Activated naive CD8-positive, alpha-beta T cell (primary cell): ENCODE data around the gene TMEM14B.
"Not testable (repeated sequence)": the region's sequence is repeated elsewhere in the genome, so short reads cannot be mapped to it uniquely, and the experiment has no call there.

Source experiments
- H3K27ac Mint-ChIP-seq: one replicate; pipeline ENCODE4 v1.8.0; 2021; ENCODE audit warnings: mixed read lengths
- H3K27me3 Mint-ChIP-seq: one replicate; pipeline ENCODE4 v1.8.0; 2021; ENCODE audit warnings: mixed read lengths
- H3K36me3 Mint-ChIP-seq: one replicate; pipeline ENCODE4 v1.8.0; 2021; ENCODE audit warnings: mixed read lengths
- H3K4me1 Mint-ChIP-seq: one replicate; pipeline ENCODE4 v1.8.0; 2021; ENCODE audit warnings: low read depth, mixed read lengths
- H3K4me3 Mint-ChIP-seq: one replicate; pipeline ENCODE4 v1.8.0; 2021; ENCODE audit warnings: mild to moderate bottlenecking, mixed read lengths
- H3K9me3 Mint-ChIP-seq: one replicate; pipeline ENCODE4 v1.8.0; 2021; ENCODE audit warnings: low read depth, mixed read lengths

The TMEM14B gene

GRCh38 chr6:10733151-10733715 is 14.4 kb upstream of the TMEM14B start:
- no peaks in the 10 kb centered on the region for H3K4me1 Mint-ChIP-seq
- no peak overlapping the region for H3K27ac Mint-ChIP-seq
- no peaks in the 10 kb centered on the region for H3K9me3 Mint-ChIP-seq
- no peak overlapping the region for H3K4me3 Mint-ChIP-seq
- no peaks in the 10 kb centered on the region for H3K27me3 Mint-ChIP-seq
- peaks cover 5% of the 10 kb centered on the region for H3K36me3 Mint-ChIP-seq

DNA sequence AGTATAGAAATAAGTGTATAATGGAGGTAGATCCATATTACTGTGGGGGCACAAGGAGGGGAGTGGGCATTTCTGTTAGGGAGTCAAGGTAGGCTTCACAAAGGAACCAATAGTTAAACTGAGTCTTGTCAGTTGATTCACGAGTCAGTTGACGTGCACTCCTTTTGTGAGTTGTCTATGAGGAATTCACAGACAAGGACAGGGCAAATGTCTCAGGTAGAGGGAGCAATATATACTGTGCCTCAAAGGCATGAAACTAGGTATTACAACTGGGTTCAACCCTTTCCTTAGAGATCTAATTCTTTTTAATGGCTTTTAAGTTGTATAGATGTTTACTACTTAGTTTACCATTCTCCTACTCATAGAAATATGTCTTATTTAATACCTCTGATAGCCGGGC is 13.7 kb upstream of the TMEM14B start:
- Mint-ChIP-seq H3K36me3 (peaks cover 5% of the 10 kb centered on the region), H3K27me3 (no peaks in the 10 kb centered on the region), H3K4me3 (no peak overlapping the region), H3K27ac (no peak overlapping the region), H3K9me3 (no peaks in the 10 kb centered on the region), H3K4me1 (no peaks in the 10 kb centered on the region)

- no peak overlapping the region for H3K27ac Mint-ChIP-seq
- no peaks in the 10 kb centered on the region for H3K4me1 Mint-ChIP-seq
- H3K4me3 Mint-ChIP-seq, result no peak overlapping the region
- H3K9me3 Mint-ChIP-seq, result no peaks in the 10 kb centered on the region
- peaks cover 5% of the 10 kb centered on the region for H3K36me3 Mint-ChIP-seq
- H3K27me3 Mint-ChIP-seq, result no peaks in the 10 kb centered on the region
Observed at GRCh38 chr6:10736731-10737130, 10.9 kb upstream of the TMEM14B start.

DNA sequence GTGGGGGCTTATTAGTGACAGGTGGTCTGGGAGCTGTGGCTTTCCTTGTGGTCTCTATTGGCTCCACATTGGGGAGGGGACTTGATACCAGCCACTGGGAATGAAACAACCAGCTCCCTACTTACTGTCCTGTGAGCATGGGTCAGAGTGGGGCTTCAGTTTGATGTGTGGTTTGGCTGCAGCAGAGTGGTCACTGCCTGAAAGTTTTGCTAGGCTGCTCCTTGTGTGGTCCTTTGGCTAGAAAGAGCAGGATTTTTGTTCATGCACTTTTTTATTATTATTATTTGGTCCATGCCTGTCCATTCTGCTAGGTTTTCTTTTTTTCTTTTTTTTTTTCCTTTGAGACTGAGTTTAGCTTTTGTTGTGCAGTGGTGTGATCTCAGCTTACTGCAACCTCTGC is 7.5 kb upstream of the TMEM14B start:
- H3K36me3 Mint-ChIP-seq, result no peaks in the 10 kb centered on the region
- H3K4me1 Mint-ChIP-seq, result no peaks in the 10 kb centered on the region
- no peak overlapping the region for H3K4me3 Mint-ChIP-seq
- H3K27ac Mint-ChIP-seq, result no peak overlapping the region
- no peaks in the 10 kb centered on the region for H3K9me3 Mint-ChIP-seq
- H3K27me3 Mint-ChIP-seq, result no peaks in the 10 kb centered on the region

DNA sequence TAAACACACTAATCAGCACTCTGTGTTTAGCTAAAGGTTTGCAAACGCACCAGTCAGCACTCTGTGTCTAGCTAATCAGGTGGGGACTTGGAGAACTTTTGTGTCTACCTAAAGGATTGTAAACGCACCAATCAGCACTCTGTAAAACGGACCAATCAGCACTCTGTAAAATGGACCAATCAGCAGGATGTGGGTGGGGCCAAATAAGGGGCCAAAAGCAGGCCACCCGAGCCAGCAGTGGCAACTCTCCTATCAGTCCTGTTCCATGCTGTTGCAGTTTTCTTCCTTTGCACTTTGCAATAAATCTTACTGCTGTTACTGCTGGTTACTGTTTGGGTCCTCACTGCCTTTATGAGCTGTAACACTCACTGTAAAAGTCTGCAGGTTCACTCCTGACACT is 6.0 kb upstream of the TMEM14B start:
- H3K9me3 Mint-ChIP-seq, H3K4me3 Mint-ChIP-seq, H3K27ac Mint-ChIP-seq, H3K4me1 Mint-ChIP-seq, H3K27me3 Mint-ChIP-seq, H3K36me3 Mint-ChIP-seq: not testable (repeated sequence)

GRCh38 chr6:10742251-10742650 is 5.4 kb upstream of the TMEM14B start:
- Mint-ChIP-seq H3K27ac (no peak overlapping the region), H3K36me3 (no peaks in the 10 kb centered on the region), H3K4me1 (peaks cover 13% of the 10 kb centered on the region), H3K4me3 (no peak overlapping the region), H3K9me3 (no peaks in the 10 kb centered on the region), H3K27me3 (no peaks in the 10 kb centered on the region)

DNA sequence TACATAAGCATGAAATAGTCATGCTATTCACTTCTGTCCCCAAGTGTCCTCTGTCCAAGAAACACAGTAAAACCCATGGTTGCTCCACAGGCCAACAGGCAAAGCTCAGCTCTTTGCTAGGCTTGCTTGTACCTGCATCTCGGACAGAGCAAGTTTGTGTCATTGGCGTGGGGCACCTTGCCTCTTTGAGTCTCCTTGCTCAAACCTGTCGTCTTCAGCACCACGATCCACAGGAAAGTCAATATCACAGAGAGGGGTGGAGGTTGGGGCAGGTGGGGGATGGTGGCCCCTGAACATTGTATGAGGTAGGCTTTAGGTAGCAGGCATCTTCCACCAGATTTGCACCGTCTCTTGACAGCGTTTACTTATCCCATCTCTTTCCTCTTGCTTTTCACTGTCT is 4.1 kb upstream of the TMEM14B start:
- no peaks in the 10 kb centered on the region for H3K9me3 Mint-ChIP-seq

DNA sequence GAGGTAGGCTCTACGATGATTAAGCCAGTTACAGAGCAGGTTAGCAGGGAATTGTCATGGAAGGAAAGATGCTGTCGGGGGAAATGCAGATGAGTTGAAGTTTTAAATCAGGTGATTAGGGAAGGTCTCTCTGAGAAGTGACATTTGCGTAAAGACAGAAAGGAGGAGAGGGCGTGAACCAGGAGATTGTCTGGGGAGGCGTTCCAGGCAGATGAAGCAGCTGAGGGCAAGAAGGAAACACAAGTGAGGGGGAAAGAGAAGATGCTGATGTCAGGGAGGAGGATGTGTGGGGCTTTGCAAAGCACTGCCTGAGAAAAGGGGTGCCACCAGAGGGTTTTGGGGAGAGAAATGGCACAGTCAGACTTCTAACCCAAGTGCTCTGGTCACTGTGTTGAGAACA is 2.5 kb upstream of the TMEM14B start:
- Mint-ChIP-seq H3K27me3 (no peaks in the 10 kb centered on the region), H3K4me3 (no peak overlapping the region), H3K36me3 (peaks cover 2% of the 10 kb centered on the region), H3K9me3 (no peaks in the 10 kb centered on the region), H3K27ac (no peak overlapping the region), H3K4me1 (peaks cover 31% of the 10 kb centered on the region)

More for the DNA sequence above, 4.1 kb upstream of the TMEM14B start:
- Mint-ChIP-seq H3K27me3 (no peaks in the 10 kb centered on the region), H3K4me1 (peaks cover 15% of the 10 kb centered on the region), H3K4me3 (no peak overlapping the region), H3K27ac (no peak overlapping the region), H3K36me3 (no peaks in the 10 kb centered on the region)

DNA sequence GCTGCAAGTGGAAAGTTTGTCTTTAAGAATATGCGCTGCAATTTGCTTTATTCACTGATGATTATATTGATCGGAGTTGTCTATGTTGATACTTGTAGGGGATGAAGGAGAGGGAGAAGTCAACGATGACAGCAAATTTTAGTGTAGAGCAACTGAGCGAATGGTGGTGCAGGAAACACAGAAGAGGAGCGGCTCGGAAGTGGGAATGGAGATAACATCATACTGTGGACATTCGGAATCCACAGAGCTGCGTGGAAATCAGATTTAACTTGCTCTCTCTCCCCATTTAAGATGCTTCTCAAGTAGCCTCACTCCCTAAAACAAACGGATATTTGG is 722 bp upstream of the TMEM14B start:
- H3K27me3 Mint-ChIP-seq, result no peaks in the 10 kb centered on the region
- peaks cover 45% of the 10 kb centered on the region for H3K4me1 Mint-ChIP-seq
- H3K36me3 Mint-ChIP-seq, result peaks cover 2% of the 10 kb centered on the region
- no peaks in the 10 kb centered on the region for H3K9me3 Mint-ChIP-seq
- H3K27ac Mint-ChIP-seq, result peak overlapping the region; percentile 91
- peak overlapping the region; percentile 93 for H3K4me3 Mint-ChIP-seq

DNA sequence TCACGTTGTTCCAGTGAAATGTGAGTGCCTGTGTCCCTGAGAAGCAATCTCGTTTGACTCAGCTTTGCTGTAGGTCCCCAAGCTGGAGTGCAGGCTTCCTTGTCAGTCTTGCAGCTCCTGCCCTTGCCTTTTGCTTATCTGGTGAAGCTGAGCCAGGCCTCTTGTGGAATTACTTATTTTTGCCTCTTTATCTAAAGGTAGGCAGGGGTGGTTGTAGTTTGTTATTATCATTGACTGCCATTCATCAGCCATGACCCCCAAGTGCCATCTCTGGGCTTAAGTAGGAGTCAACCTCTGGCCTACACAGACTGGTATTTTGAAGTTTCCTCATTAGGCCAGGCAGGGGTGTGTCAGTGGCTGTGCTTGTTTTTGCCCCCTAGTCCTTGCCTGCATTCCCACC is 2.1 kb downstream of the TMEM14B start:
- H3K4me3 Mint-ChIP-seq, result peak overlapping the region; percentile 93
- H3K4me1 Mint-ChIP-seq, result peaks cover 59% of the 10 kb centered on the region
- peaks cover 13% of the 10 kb centered on the region for H3K36me3 Mint-ChIP-seq
- no peaks in the 10 kb centered on the region for H3K27me3 Mint-ChIP-seq
- no peaks in the 10 kb centered on the region for H3K9me3 Mint-ChIP-seq
- peak overlapping the region; percentile 41 for H3K27ac Mint-ChIP-seq

DNA sequence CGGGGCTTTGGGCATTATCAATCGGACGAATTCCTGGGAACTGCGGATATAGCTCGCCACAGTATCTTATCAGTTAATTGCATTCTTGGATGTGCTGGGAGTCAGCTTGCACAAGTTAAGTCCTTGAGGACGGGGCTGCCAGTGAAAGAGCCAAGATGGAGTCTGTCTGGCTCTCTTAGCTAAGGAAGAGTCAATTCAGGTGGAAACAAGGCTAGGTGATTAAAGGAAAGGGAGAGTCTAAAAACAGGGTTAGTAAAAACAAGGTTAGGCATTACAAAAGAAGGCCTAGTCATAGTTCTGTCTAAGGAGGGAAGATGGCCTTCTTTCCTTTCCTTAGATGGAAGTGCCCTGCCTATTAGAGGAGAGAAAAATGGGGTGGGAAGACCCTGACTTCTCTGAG is 3.0 kb downstream of the TMEM14B start:
- not testable (repeated sequence) for H3K27ac Mint-ChIP-seq
- peaks cover 63% of the 10 kb centered on the region for H3K4me1 Mint-ChIP-seq

DNA sequence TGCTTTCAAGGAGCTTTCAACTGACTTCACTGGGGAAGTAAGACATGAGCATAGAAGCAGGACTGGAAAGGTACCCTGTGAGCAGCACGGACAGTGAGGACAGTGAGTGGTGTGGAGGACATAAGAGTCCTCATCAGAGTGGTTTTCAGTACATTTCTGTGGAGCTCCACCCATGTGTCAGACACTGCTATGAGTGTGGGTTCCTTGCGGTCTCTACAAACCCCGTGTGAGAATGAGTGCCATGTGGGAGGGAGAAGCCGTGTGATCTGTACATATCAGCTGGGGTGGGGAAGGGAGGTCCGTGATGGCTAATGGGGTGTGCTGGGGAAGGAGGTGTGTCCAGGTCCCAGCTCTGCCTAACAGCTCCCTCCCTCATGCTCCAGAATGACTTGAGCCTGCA is 4.2 kb downstream of the TMEM14B start:
- not testable (repeated sequence) for H3K4me3 Mint-ChIP-seq, H3K27me3 Mint-ChIP-seq, H3K9me3 Mint-ChIP-seq
- H3K27ac Mint-ChIP-seq, result peak overlapping the region; percentile 16
- peaks cover 13% of the 10 kb centered on the region for H3K36me3 Mint-ChIP-seq
- H3K4me1 Mint-ChIP-seq, result peaks cover 59% of the 10 kb centered on the region

More for the DNA sequence above, 3.0 kb downstream of the TMEM14B start:
- not testable (repeated sequence) for H3K9me3 Mint-ChIP-seq, H3K27me3 Mint-ChIP-seq
- H3K4me3 Mint-ChIP-seq, result peak overlapping the region; percentile 32
- H3K36me3 Mint-ChIP-seq, result peaks cover 13% of the 10 kb centered on the region

DNA sequence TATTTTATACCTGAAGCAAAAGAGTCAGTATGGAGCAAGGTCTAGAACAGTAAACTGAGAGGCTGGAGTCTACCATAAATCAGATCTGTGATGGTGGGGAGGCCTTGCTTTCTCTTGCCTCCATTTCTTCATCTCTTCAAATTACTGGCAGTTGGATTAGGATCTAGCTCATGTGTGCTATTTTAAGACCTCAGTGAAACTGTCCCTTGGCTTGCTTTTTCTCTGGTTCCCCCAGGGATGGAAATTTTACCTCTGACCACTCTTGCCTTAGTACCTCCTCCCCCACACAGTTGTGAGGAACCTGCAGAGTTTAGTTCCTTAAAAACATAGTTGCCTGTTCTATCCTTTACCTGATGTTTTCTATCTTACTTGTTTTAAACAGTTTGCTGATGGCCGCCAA is 8.5 kb downstream of the TMEM14B start:
- peaks cover 15% of the 10 kb centered on the region for H3K36me3 Mint-ChIP-seq
- no peaks in the 10 kb centered on the region for H3K27me3 Mint-ChIP-seq
- no peaks in the 10 kb centered on the region for H3K9me3 Mint-ChIP-seq
- no peak overlapping the region for H3K4me3 Mint-ChIP-seq
- peaks cover 38% of the 10 kb centered on the region for H3K4me1 Mint-ChIP-seq
- H3K27ac Mint-ChIP-seq, result peak overlapping the region; percentile 17

- Mint-ChIP-seq H3K27me3 (no peaks in the 10 kb centered on the region), H3K27ac (peak overlapping the region; percentile 77), H3K9me3 (no peaks in the 10 kb centered on the region), H3K36me3 (peaks cover 9% of the 10 kb centered on the region), H3K4me1 (peaks cover 20% of the 10 kb centered on the region), H3K4me3 (no peak overlapping the region)
Observed at GRCh38 chr6:10759312-10759839, 11.8 kb downstream of the TMEM14B start.

- no peak overlapping the region for H3K27ac Mint-ChIP-seq
Observed at GRCh38 chr6:10759884-10760329, 12.3 kb downstream of the TMEM14B start.

GRCh38 chr6:10763006-10763405 is 15.4 kb downstream of the TMEM14B start:
- Mint-ChIP-seq H3K4me3 (no peak overlapping the region), H3K27ac (no peak overlapping the region), H3K36me3 (peaks cover 7% of the 10 kb centered on the region), H3K4me1 (peaks cover 10% of the 10 kb centered on the region), H3K9me3 (no peaks in the 10 kb centered on the region), H3K27me3 (no peaks in the 10 kb centered on the region)

More at GRCh38 chr6:10759884-10760329, 12.3 kb downstream of the TMEM14B start:
- Mint-ChIP-seq H3K4me3 (no peak overlapping the region), H3K4me1 (peaks cover 15% of the 10 kb centered on the region), H3K36me3 (peaks cover 6% of the 10 kb centered on the region), H3K9me3 (no peaks in the 10 kb centered on the region), H3K27me3 (no peaks in the 10 kb centered on the region)
